ENCODE measurements around the gene LRRC27. TPM values are rescaled to one million over a fixed set of nuclear protein-coding genes. Genes with fewer than 3 reads are reported as not detected.

LRRC27 gene
- total and polyA plus RNA-seq, 8 donors = 11.7 to 35.1 (median 28.3) TPM

DNA sequence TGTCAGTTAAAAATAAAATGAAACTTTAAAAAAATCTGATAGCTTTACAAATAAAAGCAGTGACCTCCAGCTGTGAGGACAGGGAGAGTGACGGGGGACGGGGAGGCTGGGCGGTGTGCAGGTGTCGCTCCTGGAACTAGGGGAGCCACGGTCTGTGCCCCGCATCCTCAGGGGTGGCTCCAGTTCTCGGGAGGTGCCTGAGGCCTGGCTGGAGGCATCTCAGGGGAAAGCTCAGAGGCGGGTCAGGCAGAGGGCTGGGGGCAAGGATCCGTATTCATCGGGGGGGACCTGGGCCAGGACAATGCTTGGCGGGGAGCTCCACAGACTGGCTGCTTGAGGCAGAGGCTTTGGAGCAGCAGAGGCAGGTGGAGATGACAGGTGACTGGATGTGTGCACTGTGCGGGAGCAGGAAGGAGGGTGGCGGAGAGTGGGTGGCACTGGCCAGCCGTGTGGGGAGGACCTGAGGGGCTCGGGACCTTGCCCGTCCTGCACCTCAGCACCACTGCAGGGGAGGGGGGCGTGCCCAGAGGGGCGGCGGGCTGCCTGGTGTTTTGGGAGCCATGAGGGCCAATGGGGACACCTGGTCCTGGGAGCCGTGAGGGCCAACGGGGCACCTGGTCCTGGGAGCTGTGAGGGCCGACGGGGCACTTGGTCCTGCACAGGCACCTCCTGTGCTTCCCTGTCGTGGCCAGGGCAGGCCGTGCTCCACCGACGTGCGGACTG lies 78.2 kb downstream of the LRRC27 start:
- Histone ChIP-seq H3K27ac (peak overlapping the region in 1 of 2 donors; percentile 74), H3K4me1 (peaks cover 38 to 82% of the 10 kb centered on the region in 2 donors), H3K36me3 (peaks cover 0 to 22% of the 10 kb centered on the region in 2 donors), H3K9me3 (no peaks in the 10 kb centered on the region), H3K4me3 (no peak overlapping the region), H3K27me3 (no peaks in the 10 kb centered on the region)
- ATAC-seq = no peak
- intact Hi-C loops (cut with DNase I) = no loop called here
- TF ChIP-seq, protein P1, sequence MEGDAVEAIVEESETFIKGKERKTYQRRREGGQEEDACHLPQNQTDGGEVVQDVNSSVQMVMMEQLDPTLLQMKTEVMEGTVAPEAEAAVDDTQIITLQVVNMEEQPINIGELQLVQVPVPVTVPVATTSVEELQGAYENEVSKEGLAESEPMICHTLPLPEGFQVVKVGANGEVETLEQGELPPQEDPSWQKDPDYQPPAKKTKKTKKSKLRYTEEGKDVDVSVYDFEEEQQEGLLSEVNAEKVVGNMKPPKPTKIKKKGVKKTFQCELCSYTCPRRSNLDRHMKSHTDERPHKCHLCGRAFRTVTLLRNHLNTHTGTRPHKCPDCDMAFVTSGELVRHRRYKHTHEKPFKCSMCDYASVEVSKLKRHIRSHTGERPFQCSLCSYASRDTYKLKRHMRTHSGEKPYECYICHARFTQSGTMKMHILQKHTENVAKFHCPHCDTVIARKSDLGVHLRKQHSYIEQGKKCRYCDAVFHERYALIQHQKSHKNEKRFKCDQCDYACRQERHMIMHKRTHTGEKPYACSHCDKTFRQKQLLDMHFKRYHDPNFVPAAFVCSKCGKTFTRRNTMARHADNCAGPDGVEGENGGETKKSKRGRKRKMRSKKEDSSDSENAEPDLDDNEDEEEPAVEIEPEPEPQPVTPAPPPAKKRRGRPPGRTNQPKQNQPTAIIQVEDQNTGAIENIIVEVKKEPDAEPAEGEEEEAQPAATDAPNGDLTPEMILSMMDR (IDR thresholded peaks at IDR 0.05) = no peak
- DNase-seq = peak in 1 of 4 donors; percentile 78

DNA sequence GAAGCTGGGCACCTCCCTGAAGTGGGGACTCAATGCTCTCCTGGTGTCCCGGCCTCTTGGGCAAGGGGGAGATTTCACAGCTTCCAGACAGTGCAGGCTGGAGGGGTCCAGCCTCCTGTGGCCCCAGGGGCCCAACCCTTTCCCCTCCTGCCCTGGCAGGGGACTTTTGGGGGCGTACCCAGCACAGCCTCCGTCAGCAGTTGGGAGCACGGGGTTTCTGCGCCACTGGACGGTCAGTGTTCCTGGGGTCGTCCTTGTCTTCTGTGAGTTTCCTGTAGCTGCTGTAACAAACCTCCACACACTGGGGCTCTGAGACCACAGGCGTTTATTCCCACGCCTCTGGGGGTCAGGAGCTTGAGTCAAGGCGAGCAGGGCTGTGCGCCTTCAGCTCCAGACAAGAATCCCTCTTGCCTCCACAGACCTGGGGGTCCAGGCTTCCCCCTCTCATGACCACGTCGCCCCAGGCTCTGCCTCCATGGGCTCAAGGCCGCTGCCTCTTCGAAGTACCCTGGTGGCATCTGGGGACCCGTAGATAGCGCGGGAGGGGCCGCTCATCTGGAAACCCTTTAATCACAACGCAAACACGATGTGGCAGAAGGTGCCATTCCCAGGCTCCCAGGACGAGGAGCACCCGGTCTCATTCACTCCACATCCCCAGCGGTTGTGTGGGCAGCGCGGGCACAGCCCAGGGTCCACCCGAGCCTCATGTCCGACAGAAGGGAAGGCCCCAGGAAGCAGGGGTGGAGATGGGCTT lies 79.0 kb downstream of the LRRC27 start:
- intact Hi-C loops (cut with DNase I) = no loop called here
- no peak for ATAC-seq
- H3K27me3 ChIP-seq = no peaks in the 10 kb centered on the region
- peaks cover 0 to 14% of the 10 kb centered on the region in 2 donors for H3K36me3 ChIP-seq
- peaks cover 38 to 82% of the 10 kb centered on the region in 2 donors for H3K4me1 ChIP-seq
- TF ChIP-seq, protein P1 (IDR thresholded peaks at IDR 0.05) = no peak
- no peak overlapping the region for H3K4me3 ChIP-seq
- peak overlapping the region; percentile 74 to 81 for H3K27ac ChIP-seq
- no peaks in the 10 kb centered on the region for H3K9me3 ChIP-seq
- no peak for DNase-seq

DNA sequence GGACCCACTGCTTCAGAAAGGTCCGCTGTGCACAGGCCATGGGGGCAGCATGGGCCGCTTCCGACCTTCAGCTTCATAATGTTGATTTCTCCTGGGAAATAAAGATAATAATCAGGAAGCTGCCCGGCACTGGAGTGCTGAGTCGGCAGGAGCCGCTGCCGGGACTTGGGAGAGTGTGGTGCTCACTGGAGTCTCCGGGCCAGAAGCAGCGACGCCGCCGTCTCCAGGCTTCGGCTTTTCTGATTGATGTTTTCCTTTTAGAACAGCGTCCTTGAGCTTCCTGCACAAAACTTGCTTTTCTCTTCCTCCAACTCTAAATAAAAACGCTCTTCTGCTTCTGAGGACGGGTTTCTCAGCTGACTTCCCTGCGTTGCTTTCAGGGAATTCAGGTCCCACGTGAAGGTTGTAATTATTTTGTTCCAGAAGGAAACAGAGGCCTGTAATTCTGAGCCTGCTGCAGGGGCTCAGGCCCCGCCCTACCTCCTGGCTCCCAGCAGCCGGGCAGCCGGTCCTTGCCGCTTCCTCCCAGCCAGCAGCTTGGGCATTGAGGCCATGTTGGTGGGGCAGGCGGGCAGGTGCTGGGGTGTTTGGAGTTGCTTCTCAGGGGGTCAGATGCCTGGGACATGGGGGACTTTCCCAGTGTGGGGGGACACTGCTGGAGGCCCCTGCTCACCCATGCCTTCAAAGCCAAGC lies 79.7 kb downstream of the LRRC27 start:
- Histone ChIP-seq H3K27me3 (no peaks in the 10 kb centered on the region), H3K9me3 (no peaks in the 10 kb centered on the region), H3K36me3 (peaks cover 0 to 8% of the 10 kb centered on the region in 2 donors), H3K27ac (peak overlapping the region; percentile 74 to 81), H3K4me3 (no peak overlapping the region), H3K4me1 (peaks cover 38 to 82% of the 10 kb centered on the region in 2 donors)
- ATAC-seq (peak; percentile 14), DNase-seq (peak in 2 of 4 donors; percentile 65 to 87)
- TF ChIP-seq, protein P1 (IDR thresholded peaks at IDR 0.05) = no peak
- intact Hi-C loops (cut with DNase I) = no loop called here

DNA sequence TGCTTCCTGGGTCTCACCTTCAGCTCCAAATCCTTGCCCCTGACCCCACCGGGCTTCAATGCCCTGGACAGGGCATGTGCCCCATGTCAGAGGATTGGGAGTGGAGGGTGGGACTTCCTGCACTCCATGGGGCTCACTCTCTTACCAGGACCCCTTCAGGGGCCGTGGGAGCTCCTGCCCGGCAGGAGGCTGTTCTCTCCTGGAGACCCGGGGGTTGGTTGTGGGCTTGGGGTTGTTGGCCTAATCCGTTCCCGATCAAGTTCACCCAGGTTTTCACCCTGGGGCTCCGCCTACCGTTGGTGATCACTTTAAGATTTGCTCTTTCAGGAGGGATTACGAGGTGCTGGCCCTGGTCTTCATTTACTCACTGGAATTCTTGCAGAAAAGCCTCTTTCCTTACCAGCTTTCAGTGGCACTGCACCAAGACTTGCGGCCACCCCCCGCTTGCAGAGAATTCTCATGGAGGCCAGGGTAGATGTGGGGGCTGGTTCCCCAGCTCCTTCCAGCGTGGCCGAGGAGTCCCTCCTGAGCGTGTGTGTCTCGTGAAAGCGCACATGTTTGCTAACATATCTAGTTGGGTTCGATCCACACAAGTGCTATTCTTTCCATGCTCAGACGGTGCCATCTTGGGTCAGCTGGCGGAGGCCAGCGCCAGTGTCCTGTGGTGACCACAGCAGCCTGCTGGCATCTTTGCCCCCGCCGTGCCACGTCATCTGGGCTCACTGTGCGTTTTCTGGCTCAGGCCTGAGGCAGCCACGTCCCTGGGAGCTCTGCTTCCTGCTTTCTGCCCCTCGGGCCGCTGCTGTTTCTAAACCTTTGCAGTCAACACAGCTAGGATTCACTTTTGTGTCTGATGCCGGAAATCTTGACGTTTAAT lies 80.6 kb downstream of the LRRC27 start:
- Histone ChIP-seq H3K9me3 (no peaks in the 10 kb centered on the region), H3K4me3 (no peak overlapping the region), H3K36me3 (peaks cover 0 to 9% of the 10 kb centered on the region in 2 donors), H3K27ac (peak overlapping the region; percentile 74 to 81), H3K27me3 (no peaks in the 10 kb centered on the region), H3K4me1 (peaks cover 33 to 82% of the 10 kb centered on the region in 2 donors)
- TF ChIP-seq, protein P1 (IDR thresholded peaks at IDR 0.05) = no peak
- intact Hi-C loops (cut with DNase I) = no loop called here
- DNase-seq (peak in 1 of 4 donors; percentile 78), ATAC-seq (no peak)

Measured in left lung (tissue), 10 donors.